H9 (cell line): ENCODE results near the gene GRID1. TPM values are rescaled to one million over a fixed set of nuclear protein-coding genes. Genes with fewer than 3 reads are reported as not detected.

Experiments used
- DNase-seq: peaks from one replicate; pipeline ENCODE4 v3.0.0-alpha.2; 2017
- H2AFZ ChIP-seq: one replicate; pipeline ENCODE4 v1.6.1; 2013; ENCODE audit warnings: mild to moderate bottlenecking, low read length, control low read depth, moderate library complexity
- H2AK5ac ChIP-seq: 2 replicates; pipeline ENCODE4 v1.6.1; 2013; ENCODE audit warnings: low read length, control low read depth, mixed read lengths; ENCODE audit not compliant: insufficient read length
- H2BK120ac ChIP-seq: one replicate; pipeline ENCODE4 v1.6.1; 2013; ENCODE audit warnings: low read depth, mild to moderate bottlenecking, low read length, control low read depth, inconsistent platforms; ENCODE audit not compliant: poor library complexity, severe bottlenecking
- H2BK12ac ChIP-seq: 2 replicates; pipeline ENCODE4 v1.6.1; 2013; ENCODE audit warnings: low read length, control low read depth, mixed read lengths, low read depth; ENCODE audit not compliant: insufficient read length
- H2BK15ac ChIP-seq: 2 replicates; pipeline ENCODE4 v1.6.1; 2013; ENCODE audit warnings: low read depth, low read length, control low read depth
- H2BK20ac ChIP-seq: one replicate; pipeline ENCODE4 v1.6.1; 2013; ENCODE audit warnings: low read depth, mild to moderate bottlenecking, low read length, control low read depth, inconsistent platforms; ENCODE audit not compliant: poor library complexity, severe bottlenecking
- H2BK5ac ChIP-seq: 2 replicates; pipeline ENCODE4 v1.6.1; 2013; ENCODE audit warnings: low read length, control low read depth, mixed read lengths; ENCODE audit not compliant: insufficient read length
- H3K14ac ChIP-seq: 2 replicates; pipeline ENCODE4 v1.6.1; 2013; ENCODE audit warnings: low read length, control low read depth; ENCODE audit not compliant: insufficient read depth
- H3K18ac ChIP-seq: 2 replicates; pipeline ENCODE4 v1.6.1; 2013; ENCODE audit warnings: low read depth, mild to moderate bottlenecking, mixed read lengths, low read length, control low read depth; ENCODE audit not compliant: insufficient read length
- H3K23ac ChIP-seq: 2 replicates; pipeline ENCODE4 v1.6.1; 2013; ENCODE audit warnings: low read length, control low read depth, mixed read lengths, low read depth; ENCODE audit not compliant: insufficient read length
- H3K23me2 ChIP-seq: 2 replicates; pipeline ENCODE4 v1.6.1; 2013; ENCODE audit warnings: low read depth, mild to moderate bottlenecking, mixed read lengths, low read length, control low read depth; ENCODE audit not compliant: insufficient read length, poor library complexity, severe bottlenecking
- H3K27ac ChIP-seq: 2 replicates; pipeline ENCODE4 v1.5.1; 2013; ENCODE audit warnings: low read length, control low read depth, mixed read lengths, low read depth; ENCODE audit not compliant: insufficient read length
- H3K27me3 ChIP-seq: 2 replicates; pipeline ENCODE4 v1.6.1; 2013; ENCODE audit warnings: low read length, control low read depth, inconsistent platforms; ENCODE audit not compliant: insufficient read depth
- H3K4ac ChIP-seq: 2 replicates; pipeline ENCODE4 v1.6.1; 2013; ENCODE audit warnings: low read depth, mild to moderate bottlenecking, control low read depth, inconsistent platforms, low read length, moderate library complexity
- H3K4me1 ChIP-seq: 2 replicates; pipeline ENCODE4 v1.6.1; 2013; ENCODE audit warnings: low read length, control low read depth, inconsistent platforms; ENCODE audit not compliant: insufficient read depth
- H3K4me2 ChIP-seq: 2 replicates; pipeline ENCODE4 v1.6.1; 2013; ENCODE audit warnings: low read length, control low read depth, mixed read lengths; ENCODE audit not compliant: insufficient read length, insufficient read depth
- H3K56ac ChIP-seq: 2 replicates; pipeline ENCODE4 v1.6.1; 2013; ENCODE audit warnings: low read depth, mild to moderate bottlenecking, mixed read lengths, low read length, control low read depth; ENCODE audit not compliant: insufficient read length
- H3K79me1 ChIP-seq: 2 replicates; pipeline ENCODE4 v1.6.1; 2013; ENCODE audit warnings: low read depth, mild to moderate bottlenecking, moderate library complexity, low read length, control low read depth, inconsistent platforms; ENCODE audit not compliant: insufficient read depth, poor library complexity, severe bottlenecking
- H3K79me2 ChIP-seq: 2 replicates; pipeline ENCODE4 v1.6.1; 2013; ENCODE audit warnings: low read length, control low read depth, inconsistent platforms; ENCODE audit not compliant: insufficient read depth
- H3K9ac ChIP-seq: 2 replicates; pipeline ENCODE4 v1.6.1; 2013; ENCODE audit warnings: low read length, control low read depth, mixed read lengths; ENCODE audit not compliant: insufficient read length; ENCODE audit errors: extremely low read depth
- H3K9me3 ChIP-seq: one replicate; pipeline ENCODE4 v1.6.1; 2013; ENCODE audit warnings: low read depth, low read length, inconsistent platforms; ENCODE audit not compliant: control insufficient read depth
- H3T11ph ChIP-seq: one replicate; pipeline ENCODE4 v1.6.1; 2013; ENCODE audit warnings: mild to moderate bottlenecking, low read length, control low read depth, inconsistent platforms
- H4K20me1 ChIP-seq: one replicate; pipeline ENCODE4 v1.6.1; 2013; ENCODE audit not compliant: control insufficient read depth, insufficient read length, insufficient read depth
- H4K5ac ChIP-seq: 2 replicates; pipeline ENCODE4 v1.6.1; 2013; ENCODE audit warnings: low read depth, mild to moderate bottlenecking, mixed read lengths, low read length, control low read depth; ENCODE audit not compliant: insufficient read length
- H4K8ac ChIP-seq: replicated peaks from 2 replicates; pipeline ENCODE4 v1.6.1; 2013; ENCODE audit warnings: low read length, control low read depth, mixed read lengths, low read depth; ENCODE audit not compliant: insufficient read length
- H4K91ac ChIP-seq: 2 replicates; pipeline ENCODE4 v1.6.1; 2013; ENCODE audit warnings: low read depth, mild to moderate bottlenecking, moderate library complexity, mixed read lengths, low read length, control low read depth; ENCODE audit not compliant: insufficient read length
- H3K27ac Mint-ChIP-seq, 3 experiments: 2 replicates in 2 of 3; 3 replicates in 1 of 3; pipeline ENCODE4 v1.8.0; 2020 to 2021; ENCODE audit warnings: mixed read lengths in 3 of 3, mild to moderate bottlenecking in 1 of 3, moderate library complexity in 1 of 3
- H3K27me3 Mint-ChIP-seq: 2 replicates; pipeline ENCODE4 v1.8.0; 2021; ENCODE audit warnings: low read depth, mild to moderate bottlenecking, moderate library complexity, mixed read lengths
- H3K36me3 Mint-ChIP-seq, 3 experiments: 2 replicates in 2 of 3; 3 replicates in 1 of 3; pipeline ENCODE4 v1.8.0; 2020 to 2021; ENCODE audit warnings: low read depth in 3 of 3, mixed read lengths in 3 of 3; ENCODE audit not compliant: insufficient read depth in 1 of 3
- H3K4me1 Mint-ChIP-seq, 2 experiments: 2 replicates each; pipeline ENCODE4 v1.8.0; 2020; ENCODE audit warnings: mixed read lengths in 2 of 2
- H3K4me3 Mint-ChIP-seq, 2 experiments: 2 replicates in 1 of 2; 3 replicates in 1 of 2; pipeline ENCODE4 v1.8.0; 2020 to 2021; ENCODE audit warnings: mild to moderate bottlenecking in 2 of 2, mixed read lengths in 2 of 2, moderate library complexity in 1 of 2
- H3K9me3 Mint-ChIP-seq, 2 experiments: 2 replicates in 1 of 2; 3 replicates in 1 of 2; pipeline ENCODE4 v1.8.0; 2020; ENCODE audit warnings: mild to moderate bottlenecking in 2 of 2, mixed read lengths in 2 of 2, moderate library complexity in 1 of 2
- CTCF ChIP-seq: fragments of 200-600 bp; sonication (generic); conservative IDR thresholded peaks from 3 replicates; pipeline ENCODE4 v1.8.0; 2021; ENCODE audit warnings: antibody characterized with exemption, mild to moderate bottlenecking
- total RNA-seq: library from RNA; stranded (reverse); gene quantifications from 2 replicates; pipeline ENCODE4 v1.2.1, GENCODE V29; 2021

Gene GRID1
- total RNA-seq, 1 experiment from 2014 or later = 0.35 TPM

- no peak overlapping the region for H3T11ph ChIP-seq
- DNase-seq = peak; percentile 34
- H3K9ac ChIP-seq = no peak overlapping the region
- no peaks in the 10 kb centered on the region for H3K27me3 ChIP-seq
- H2BK120ac ChIP-seq = no peak overlapping the region
- no peak overlapping the region for H2BK15ac ChIP-seq
- Mint-ChIP-seq H3K4me1 (peaks cover 14 to 16% of the 10 kb centered on the region in 2 experiments), H3K36me3 (peaks cover 0 to 9% (median 2%) of the 10 kb centered on the region in 3 experiments; a peak in 5 of 7 replicates), H3K9me3 (peaks cover 11 to 15% of the 10 kb centered on the region in 2 experiments), H3K4me3 (no peak overlapping the region), H3K27me3 (peaks cover 4% of the 10 kb centered on the region), H3K27ac (no peak overlapping the region)
- H3K56ac ChIP-seq = no peak overlapping the region
- H3K4me2 ChIP-seq = no peak overlapping the region
- H3K18ac ChIP-seq = no peak overlapping the region
- H4K8ac ChIP-seq = no peak overlapping the region
- peaks cover 7% of the 10 kb centered on the region; the same call in 1 of the 2 replicates for H3K4me1 ChIP-seq
- TF ChIP-seq CTCF = no peak
- no peak overlapping the region for H3K23ac ChIP-seq
- no peaks in the 10 kb centered on the region for H4K20me1 ChIP-seq
- no peak overlapping the region for H2BK12ac ChIP-seq
- H4K5ac ChIP-seq = no peak overlapping the region
- H3K9me3 ChIP-seq = no peaks in the 10 kb centered on the region
- no peak overlapping the region for H2BK5ac ChIP-seq
- no peak overlapping the region for H4K91ac ChIP-seq
- H2AK5ac ChIP-seq = no peak overlapping the region
- H2AFZ ChIP-seq = no peak overlapping the region
- H3K79me1 ChIP-seq = no peaks in the 10 kb centered on the region
- no peak overlapping the region for H3K27ac ChIP-seq
- H3K4ac ChIP-seq = no peak overlapping the region
- no peak overlapping the region for H3K14ac ChIP-seq
- no peaks in the 10 kb centered on the region for H3K23me2 ChIP-seq
- no peak overlapping the region for H2BK20ac ChIP-seq
- H3K79me2 ChIP-seq = no peaks in the 10 kb centered on the region
These were observed 112.5 kb downstream of the GRID1 start for GRCh38 chr10:86254081-86254480.
